Amygdala (tissue), 56 donors: Measurements from ENCODE around the gene COPS3.

Experiments
- DNase-seq, 56 donors: peaks; one replicate each; lab custom pipeline; 2025; lab: John Stamatoyannopoulos, UW

COPS3 gene

DNA sequence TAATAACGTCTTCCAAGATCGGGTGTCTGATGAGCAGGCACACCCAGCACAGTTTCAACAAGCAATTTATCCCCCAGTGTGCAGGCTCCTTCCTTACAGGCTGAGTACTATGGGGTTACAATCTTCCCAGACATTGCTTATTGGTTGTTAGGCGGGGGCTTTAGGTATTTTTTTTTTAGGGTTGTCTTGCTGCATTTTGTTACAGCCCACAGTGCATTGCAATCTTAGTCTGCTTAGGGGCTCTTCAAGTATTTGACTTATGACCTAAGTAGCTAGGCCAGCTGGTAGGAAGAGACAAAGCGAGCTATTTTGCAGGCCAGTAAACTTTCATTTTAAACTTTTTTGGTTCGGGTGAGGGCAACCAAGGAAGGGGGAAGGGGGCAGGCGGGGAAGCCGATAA lies 80.7 kb downstream of the COPS3 start:
- DNase-seq: no peak

DNA sequence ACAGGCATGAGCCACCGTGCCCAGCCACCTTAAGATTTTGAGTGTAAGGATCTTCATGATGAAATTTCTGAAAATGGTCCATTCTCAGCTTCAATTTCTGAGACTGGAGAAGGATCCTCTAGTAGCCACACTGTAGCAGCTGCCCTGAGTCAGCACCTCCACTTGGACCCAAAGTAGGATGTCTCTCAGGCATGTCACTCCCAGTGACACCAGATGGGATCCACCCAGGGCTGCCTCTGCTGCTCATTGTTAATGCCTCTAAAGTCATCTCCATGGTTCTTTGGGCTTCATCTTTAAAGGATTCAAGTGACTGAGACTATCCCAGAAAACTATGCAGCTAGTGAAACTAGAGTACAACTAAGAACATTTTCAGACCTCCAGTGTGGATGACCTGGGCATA lies 82.8 kb downstream of the COPS3 start:
- DNase-seq: no peak

GRCh38 chr17:17196776-17197175 lies 84.3 kb downstream of the COPS3 start:
- DNase-seq: no peak
